Upper lobe of right lung (tissue), 1 donor: ENCODE measurements around the gene NXNL1. TPM values are rescaled to one million over a fixed set of nuclear protein-coding genes. Genes with fewer than 3 reads are reported as not detected.

Experiments used
- ATAC-seq: fragments of 200-7000 bp; cut with Tn5 transposase; one replicate; pipeline ENCODE4 v1.9.1; 2020; ENCODE audit warnings: mild to moderate bottlenecking, moderate library complexity
- DNase-seq: peaks from one replicate; pipeline ENCODE4 v3.0.0-alpha.2; 2020
- H3K27ac ChIP-seq: fragments of 200-600 bp; one replicate; pipeline ENCODE4 v1.8.0; 2022
- H3K27me3 ChIP-seq: fragments of 200-600 bp; one replicate; pipeline ENCODE4 v1.8.0; 2022; ENCODE audit warnings: mild to moderate bottlenecking
- H3K36me3 ChIP-seq: fragments of 200-600 bp; one replicate; pipeline ENCODE4 v1.8.0; 2022
- H3K4me1 ChIP-seq: fragments of 200-600 bp; one replicate; pipeline ENCODE4 v1.8.0; 2022
- H3K4me3 ChIP-seq: fragments of 200-600 bp; one replicate; pipeline ENCODE4 v1.8.0; 2022; ENCODE audit warnings: mild to moderate bottlenecking
- H3K9me3 ChIP-seq: fragments of 200-600 bp; one replicate; pipeline ENCODE4 v1.8.0; 2022
- CTCF ChIP-seq: fragments of 200-600 bp; IDR thresholded peaks from one replicate; pipeline ENCODE4 v1.8.0; 2022; ENCODE audit warnings: antibody characterized with exemption
- intact Hi-C: fragments of 100-400 bp; cut with DNase I; formaldehyde crosslinking; loops from one replicate; pipeline ENCODE4 v1.11.0; 2022
- total RNA-seq: library from RNA; stranded (reverse); fragmentation: NEBNext Ultra II Directional; extraction: Animal tissue kit (Norgen Biotek cat#: 25700); gene quantifications from one replicate; pipeline ENCODE4 v1.2.1, GENCODE V29; 2021
- donor health status: DM: no; HTN: yes; CAD: no; lungs with severe emphysema.

Gene NXNL1
- total RNA-seq, 1 donor from 2014 or later: not detected

- peak overlapping the region; percentile 76 for H3K27ac ChIP-seq
- intact Hi-C loops: no loop called here
- H3K4me3 ChIP-seq: peak overlapping the region; percentile 55
- no peaks in the 10 kb centered on the region for H3K36me3 ChIP-seq
- peak; percentile 4 for ATAC-seq
- DNase-seq: no peak
- H3K4me1 ChIP-seq: peaks cover 17% of the 10 kb centered on the region
- TF ChIP-seq CTCF: no peak
- no peaks in the 10 kb centered on the region for H3K27me3 ChIP-seq
- no peaks in the 10 kb centered on the region for H3K9me3 ChIP-seq
Observed at GRCh38 chr19:17406046-17406886, 54.5 kb downstream of the NXNL1 start.

Other genes with a start within 250 kb of the NXNL1 start
- gene USE1, start 245.6 kb downstream of the NXNL1 start, total RNA-seq: 24.0 TPM
- gene OCEL1, start 234.7 kb downstream of the NXNL1 start, total RNA-seq: 31.6 TPM
- gene NR2F6, start 215.0 kb downstream of the NXNL1 start, total RNA-seq: 41.7 TPM
- 14.0 TPM for gene USHBP1, start 196.2 kb downstream of the NXNL1 start, total RNA-seq
- gene BABAM1, start 193.5 kb downstream of the NXNL1 start, total RNA-seq: 67.9 TPM
- 0.64 TPM for gene ANKLE1, start 179.0 kb downstream of the NXNL1 start, total RNA-seq
- 17.1 TPM for gene ABHD8, start 157.5 kb downstream of the NXNL1 start, total RNA-seq
- 84.9 TPM for gene MRPL34, start 155.1 kb downstream of the NXNL1 start, total RNA-seq
- 30.4 TPM for gene DDA1, start 151.4 kb downstream of the NXNL1 start, total RNA-seq
- gene ANO8, start 126.1 kb downstream of the NXNL1 start, total RNA-seq: 14.6 TPM
- 17.7 TPM for gene GTPBP3, start 123.4 kb downstream of the NXNL1 start, total RNA-seq
- 174 TPM for gene PLVAP, start 83.6 kb downstream of the NXNL1 start, total RNA-seq
- gene CCDC194, start 66.7 kb downstream of the NXNL1 start, total RNA-seq: 2.0 TPM
- gene BST2, start 55.3 kb downstream of the NXNL1 start, total RNA-seq: 133 TPM
- gene MVB12A, start 40.9 kb downstream of the NXNL1 start, total RNA-seq: 36.3 TPM
- gene TMEM221, start 12.3 kb downstream of the NXNL1 start, total RNA-seq: not detected
- 27.8 TPM for gene SLC27A1, start 9.6 kb upstream of the NXNL1 start, total RNA-seq
- gene PGLS, start 50.7 kb upstream of the NXNL1 start, total RNA-seq: 78.0 TPM
- gene COLGALT1, start 94.7 kb upstream of the NXNL1 start, total RNA-seq: 104 TPM
- gene UNC13A, start 227.4 kb upstream of the NXNL1 start, total RNA-seq: 0.41 TPM